NCI-H146 treated with DMSO at 0.1 percent for 48 hours (cell line): ENCODE results near the gene ZDHHC23.

ENCODE experiments used
- DNase-seq: peaks from one replicate; lab custom pipeline; 2025; ENCODE audit not compliant: unreplicated experiment; lab: John Stamatoyannopoulos, UW

The ZDHHC23 gene

DNA sequence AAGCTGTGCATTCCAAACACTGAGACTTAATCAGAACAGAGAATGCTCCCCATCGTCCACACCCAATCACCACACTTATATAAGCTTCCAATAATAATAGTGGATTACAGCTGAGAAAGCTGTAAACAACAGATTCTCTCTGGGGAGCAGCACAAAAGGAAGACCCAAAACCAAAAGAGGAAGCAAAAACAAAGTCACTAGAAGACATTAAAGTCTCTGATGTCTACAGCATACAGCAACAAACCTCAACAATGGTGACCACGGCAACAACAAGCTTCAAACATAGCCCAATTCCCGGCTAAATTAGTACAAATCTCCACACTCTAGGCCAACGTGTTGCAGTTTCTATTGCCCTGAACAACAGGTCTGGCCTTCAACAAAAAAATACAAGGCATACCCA lies 37.7 kb downstream of the ZDHHC23 start:
- no peak for DNase-seq

DNA sequence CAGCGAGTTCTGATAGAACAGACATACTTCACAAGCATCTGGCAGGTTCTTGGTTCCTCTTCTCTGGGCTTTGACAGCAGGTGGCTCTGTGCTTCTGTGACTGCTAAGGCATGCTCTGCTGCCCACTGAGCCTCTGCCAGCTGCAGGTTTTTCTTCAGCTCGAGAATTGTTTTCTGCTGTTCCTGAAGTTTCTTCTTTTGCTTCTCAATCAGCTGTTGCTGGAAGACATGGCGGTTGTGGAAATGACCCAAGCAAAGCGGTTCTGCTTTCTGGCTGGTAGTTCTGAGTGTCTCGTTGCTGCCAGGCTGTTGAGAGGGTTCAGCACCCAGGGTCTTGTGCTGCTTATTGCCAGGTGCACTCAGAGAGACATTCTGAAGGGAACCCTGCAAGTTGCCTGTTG lies 57.7 kb downstream of the ZDHHC23 start:
- DNase-seq = no peak

DNA sequence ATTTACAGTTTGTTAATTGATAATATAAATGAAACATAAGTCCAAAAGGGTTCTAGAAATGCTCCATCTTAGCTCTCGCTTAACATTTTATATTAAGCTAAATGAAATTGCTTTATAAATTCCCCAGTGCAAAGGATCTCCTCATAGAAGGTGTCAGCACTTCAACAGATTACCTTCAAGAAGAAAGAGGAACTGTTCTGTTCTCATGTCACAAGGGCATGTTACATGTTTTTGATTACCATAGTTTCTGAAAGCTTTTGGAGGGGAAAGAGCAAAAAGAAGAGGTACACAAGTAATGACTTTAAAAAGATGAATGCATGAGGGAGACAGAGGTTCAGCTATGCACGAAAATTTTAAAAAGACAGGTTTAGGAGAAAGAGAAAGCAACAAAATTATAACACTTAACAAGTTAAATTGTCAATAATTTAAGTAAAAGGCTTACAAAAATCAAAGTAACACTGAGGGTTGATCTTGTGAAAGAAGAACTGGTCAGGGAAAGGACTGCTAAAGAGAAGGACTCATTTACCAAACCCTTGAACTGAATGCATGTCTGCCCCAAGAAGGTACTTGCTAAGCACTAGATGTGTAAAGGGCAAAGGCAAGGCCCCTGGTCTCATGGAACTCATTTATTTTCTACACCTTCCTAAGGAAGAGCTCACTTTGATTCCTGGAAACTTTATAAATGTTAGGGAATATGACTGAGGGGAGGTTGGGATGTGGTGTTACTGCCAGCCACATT lies 63.4 kb downstream of the ZDHHC23 start:
- no peak for DNase-seq
